GM06990 (cell line): Measurements from ENCODE around the gene PKP3.

Experiments used
- DNase-seq: peaks from one replicate; pipeline ENCODE4 v3.0.0-alpha.2; 2011; ENCODE audit not compliant: insufficient read length; ENCODE audit errors: extremely low read depth
- H3K27me3 ChIP-seq: replicated peaks from 2 replicates; pipeline ENCODE4 v1.6.0; 2011; ENCODE audit warnings: low read length; ENCODE audit not compliant: control insufficient read depth, insufficient read depth
- H3K36me3 ChIP-seq: 2 replicates; pipeline ENCODE4 v1.5.1; 2011; ENCODE audit warnings: low read length; ENCODE audit not compliant: control insufficient read depth, insufficient read depth
- H3K4me3 ChIP-seq: replicated peaks from 2 replicates; pipeline ENCODE4 v1.5.1; 2011; ENCODE audit warnings: low read depth, mild to moderate bottlenecking, control low read depth, low read length
- CTCF ChIP-seq: IDR thresholded peaks from 2 replicates; pipeline ENCODE4 v1.5.1; 2011; ENCODE audit warnings: low read length, control low read depth, mild to moderate bottlenecking, inconsistent platforms; ENCODE audit not compliant: insufficient read depth, poor library complexity, severe bottlenecking

The PKP3 gene

DNA sequence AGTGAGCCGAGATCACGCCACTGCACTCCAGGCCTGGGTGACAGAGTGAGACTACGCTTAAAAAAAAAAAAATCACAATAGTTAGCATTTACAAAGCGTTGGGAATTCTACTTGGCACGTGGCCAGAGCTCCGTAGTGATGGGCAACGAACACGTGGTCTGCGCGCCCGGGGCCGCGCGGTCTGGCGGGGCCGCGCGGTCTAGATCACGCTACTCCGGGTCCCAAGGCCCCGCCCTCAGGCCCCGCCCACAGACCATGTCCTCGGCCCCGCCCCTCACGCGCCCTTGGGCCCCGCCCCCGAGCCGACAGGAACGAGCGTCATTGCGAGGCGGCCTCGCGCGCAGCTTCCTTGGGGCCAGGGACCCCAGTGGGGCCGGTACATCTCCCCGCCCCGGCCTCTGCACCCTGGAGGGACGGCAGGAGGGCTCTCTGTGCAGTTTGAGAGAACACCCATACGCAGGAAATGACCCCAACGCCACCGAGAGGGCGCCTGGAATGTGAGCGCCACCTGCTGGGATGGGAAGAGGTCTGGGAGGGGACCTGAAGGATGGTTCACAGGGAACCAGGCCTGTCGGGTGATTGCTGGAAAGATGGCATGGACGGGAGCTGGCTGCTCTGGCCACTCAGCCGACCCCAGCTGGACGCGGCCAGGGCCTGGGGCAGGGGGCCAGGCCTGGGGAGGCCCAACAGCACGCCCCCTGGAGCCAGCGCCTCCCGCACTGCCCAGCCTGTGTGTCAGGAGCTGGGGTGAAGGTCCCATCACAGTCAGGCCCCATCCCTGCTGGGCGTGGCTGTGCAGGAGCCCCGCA lies 54.1 kb downstream of the PKP3 start:
- H3K27me3 ChIP-seq = no peaks in the 10 kb centered on the region
- peak overlapping the region; percentile 74 for H3K4me3 ChIP-seq
- peak; percentile 92 for TF ChIP-seq CTCF
- peak; percentile 92 for DNase-seq
- H3K36me3 ChIP-seq = no peaks in the 10 kb centered on the region; the same call in 1 of the 2 replicates

DNA sequence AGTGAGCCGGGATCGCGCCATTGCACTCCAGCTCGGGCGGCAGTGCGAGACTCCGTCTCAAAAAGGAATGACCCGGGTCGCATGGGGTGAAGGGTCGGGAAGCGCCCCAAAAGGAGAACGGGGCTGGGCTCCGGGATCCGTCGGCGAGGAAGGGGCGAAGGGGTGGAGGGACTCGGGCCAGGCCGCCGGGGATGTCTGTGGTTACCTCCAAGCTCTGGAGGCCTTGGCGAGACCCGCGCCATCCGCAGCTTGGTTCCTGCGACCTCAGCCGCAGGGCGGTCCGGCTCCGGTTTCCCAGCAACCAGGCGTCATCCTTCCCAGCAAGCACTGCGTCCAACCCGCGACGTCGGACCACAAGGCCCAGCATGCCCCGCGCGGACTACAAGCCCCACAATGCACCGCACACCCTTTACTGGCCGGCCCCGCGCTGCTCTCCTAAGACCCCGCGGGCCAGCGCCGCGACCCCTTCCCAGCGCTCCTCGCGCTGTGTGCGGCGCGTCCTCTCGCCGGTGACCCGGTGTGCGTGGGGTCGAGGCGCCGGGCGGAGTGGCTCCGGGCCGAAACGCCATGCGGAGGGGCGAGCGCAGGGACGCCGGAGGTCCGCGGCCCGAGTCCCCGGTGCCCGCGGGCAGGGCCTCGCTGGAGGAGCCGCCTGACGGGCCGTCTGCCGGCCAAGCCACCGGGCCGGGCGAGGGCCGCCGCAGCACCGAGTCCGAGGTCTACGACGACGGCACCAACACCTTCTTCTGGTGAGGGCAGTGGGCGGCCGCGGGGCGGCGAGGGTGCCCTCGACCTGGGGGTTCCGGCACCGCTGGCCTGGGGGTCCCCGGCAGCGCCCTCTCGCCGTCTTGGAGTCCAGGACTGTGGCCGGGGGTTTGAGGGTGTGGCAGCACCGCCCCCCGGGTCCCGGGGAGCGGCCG lies 56.1 kb downstream of the PKP3 start, which contains the start of gene PTDSS2:
TSS of gene PTDSS2 (plus strand) at position 391 of the 920 bp plus-strand sequence. CDS start at position 568, 177 bp downstream.
- Histone ChIP-seq H3K27me3 (no peaks in the 10 kb centered on the region), H3K4me3 (peak within 1 kb of the TSS; percentile 84), H3K36me3 (peaks cover 8% of the 10 kb centered on the region)
- DNase-seq = peak; percentile 92
- TF ChIP-seq CTCF = no peak

DNA sequence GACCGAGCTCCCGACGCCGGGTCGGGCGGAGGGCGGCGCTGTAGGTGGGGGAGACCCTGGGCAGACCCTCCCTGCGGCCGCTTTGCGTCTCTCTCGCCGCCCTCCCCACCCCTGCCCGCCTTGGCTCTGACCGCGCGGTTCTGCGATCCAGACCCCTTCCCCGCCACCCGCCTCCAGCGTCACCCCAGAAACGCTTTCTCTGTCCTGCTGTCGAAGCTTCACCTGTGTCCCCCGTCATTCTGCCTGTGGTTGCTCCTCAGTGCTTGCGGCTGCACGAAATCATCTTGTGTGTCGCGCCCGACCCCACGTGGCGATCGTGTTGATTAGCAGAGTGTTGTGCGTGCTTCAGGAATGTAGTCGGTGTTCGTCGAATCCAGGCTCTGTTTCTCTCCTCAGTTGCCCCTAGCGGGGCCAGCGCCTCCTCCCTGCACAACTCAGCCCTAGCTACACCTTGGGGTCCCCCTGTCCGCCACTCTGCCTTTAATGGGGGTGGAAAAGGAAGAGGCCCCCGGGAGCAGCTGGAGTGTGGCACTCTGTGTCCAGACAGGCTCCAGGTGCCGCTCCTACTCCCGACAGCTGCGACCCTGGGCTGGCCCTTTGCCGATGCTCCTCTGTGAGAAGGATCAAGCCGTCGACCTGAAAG lies 56.9 kb downstream of the PKP3 start:
- Histone ChIP-seq H3K27me3 (no peaks in the 10 kb centered on the region), H3K4me3 (peak overlapping the region; percentile 84), H3K36me3 (peaks cover 8% of the 10 kb centered on the region)
- TF ChIP-seq CTCF = peak; percentile 32
- peak; percentile 65 for DNase-seq

DNA sequence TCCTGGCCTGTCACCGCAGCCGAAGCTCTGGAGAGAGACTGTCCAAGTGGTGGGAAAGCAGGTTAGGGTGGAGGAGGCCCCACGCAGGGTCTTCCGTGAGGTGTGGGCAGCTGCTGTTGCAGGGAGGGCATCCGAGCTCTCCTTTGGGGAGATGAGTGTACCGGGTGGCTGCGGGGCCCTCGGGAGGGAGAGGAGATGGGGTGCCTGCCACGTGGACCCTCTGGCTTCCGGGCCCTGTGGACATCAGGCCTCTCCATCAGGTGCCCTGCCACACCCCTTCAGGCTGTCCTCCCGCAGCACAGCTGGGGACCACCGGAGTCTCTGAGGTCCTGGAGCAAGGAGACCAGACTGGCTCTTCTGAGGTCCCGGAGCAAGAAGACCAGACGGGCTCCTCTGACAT lies 57.7 kb downstream of the PKP3 start:
- no peaks in the 10 kb centered on the region for H3K27me3 ChIP-seq
- peak; percentile 14 for DNase-seq
- H3K4me3 ChIP-seq = no peak overlapping the region
- no peak for TF ChIP-seq CTCF
- peaks cover 8% of the 10 kb centered on the region for H3K36me3 ChIP-seq

DNA sequence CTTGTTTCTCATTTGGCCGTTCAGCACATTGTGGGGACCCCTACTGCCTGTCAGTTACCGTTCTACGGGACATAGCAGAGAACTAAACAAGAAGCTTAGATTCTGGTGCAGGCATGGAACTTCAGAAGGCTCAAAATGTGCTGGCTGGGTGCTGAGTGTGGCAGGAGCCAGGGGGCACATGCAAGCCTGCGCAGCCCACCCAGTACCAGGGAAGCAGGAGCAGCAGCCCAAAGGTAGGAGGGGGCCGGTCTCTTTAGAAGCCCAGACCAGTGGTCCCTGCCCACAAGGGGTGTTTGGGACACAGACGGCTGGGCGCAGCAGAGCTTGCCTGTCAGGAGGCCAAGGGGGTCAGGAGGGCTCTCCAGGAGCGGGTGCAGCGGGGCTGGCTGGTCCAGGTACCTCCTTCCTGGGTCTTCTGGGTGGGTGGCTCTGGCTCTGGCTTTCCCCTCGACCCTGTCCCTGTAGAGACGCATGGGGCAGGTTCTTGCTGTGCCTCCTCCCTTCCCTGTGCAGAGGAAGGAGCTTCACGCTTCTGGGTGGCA lies 58.3 kb downstream of the PKP3 start:
- Histone ChIP-seq H3K27me3 (no peaks in the 10 kb centered on the region), H3K36me3 (peaks cover 8% of the 10 kb centered on the region), H3K4me3 (no peak overlapping the region)
- no peak for TF ChIP-seq CTCF
- peak; percentile 9 for DNase-seq
